Activated CD4-positive, alpha-beta memory T cell treated with anti-CD3 and anti-CD28 coated beads for 36 hours (primary cell): ENCODE measurements around the gene NRXN2. TPM values are rescaled to one million over a fixed set of nuclear protein-coding genes. Genes with fewer than 3 reads are reported as not detected.

Experiments used
- CTCF ChIA-PET: fragments of 350-600 bp; sonication (Branson Sonifier 250); formaldehyde crosslinking; loops from one replicate; lab custom pipeline; 2021; ENCODE audit warnings: antibody characterized with exemption, inconsistent platforms; lab: Charles Lee
- POLR2A ChIA-PET: fragments of 350-600 bp; sonication (Branson Sonifier 250); formaldehyde crosslinking; loops from one replicate; lab custom pipeline; 2021; ENCODE audit warnings: antibody characterized with exemption; lab: Charles Lee
- DNase-seq: peaks from one replicate; pipeline ENCODE4 v3.0.0-alpha.2; 2020
- H3K27ac Mint-ChIP-seq: one replicate; pipeline ENCODE4 v1.8.0; 2021; ENCODE audit warnings: mixed read lengths
- H3K27me3 Mint-ChIP-seq: one replicate; pipeline ENCODE4 v1.8.0; 2021; ENCODE audit warnings: mixed read lengths
- H3K36me3 Mint-ChIP-seq: one replicate; pipeline ENCODE4 v1.8.0; 2021; ENCODE audit warnings: mixed read lengths
- H3K4me1 Mint-ChIP-seq: one replicate; pipeline ENCODE4 v1.8.0; 2021; ENCODE audit warnings: low read depth, mixed read lengths
- H3K4me3 Mint-ChIP-seq: one replicate; pipeline ENCODE4 v1.8.0; 2021; ENCODE audit warnings: mild to moderate bottlenecking, mixed read lengths
- H3K9me3 Mint-ChIP-seq: one replicate; pipeline ENCODE4 v1.8.0; 2021; ENCODE audit warnings: mixed read lengths
- intact Hi-C: fragments of 100-400 bp; cut with micrococcal nuclease; formaldehyde crosslinking; loops from one replicate; pipeline ENCODE4 v1.15.1; 2023
- total RNA-seq, 2 experiments: library from RNA; stranded (reverse); gene quantifications; one replicate each; pipeline ENCODE4 v1.2.3, GENCODE V29; 2021

Gene NRXN2
- total RNA-seq, 2 experiments from 2014 or later: 0.31 to 0.41 TPM

DNA sequence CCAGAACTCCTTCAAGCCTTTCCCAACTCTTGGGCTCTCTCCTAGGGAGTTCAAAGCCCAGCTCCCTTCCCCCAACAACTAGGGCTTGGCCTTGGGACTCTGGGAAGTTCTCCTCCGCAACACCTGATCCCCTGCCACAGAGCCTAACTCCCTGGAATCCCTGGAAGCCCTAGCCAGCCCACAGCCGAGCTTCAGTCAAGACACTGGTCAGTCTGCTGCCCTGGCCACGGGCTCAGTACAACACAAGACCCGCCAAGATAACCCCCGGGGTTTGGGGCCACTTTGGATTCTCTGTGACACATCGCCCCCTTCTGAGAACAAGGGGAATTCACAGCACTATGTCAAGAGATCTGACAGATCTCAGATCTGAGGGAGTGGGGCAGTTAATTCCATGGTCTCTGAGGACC lies 73.7 kb downstream of the NRXN2 start:
- no peak for DNase-seq

DNA sequence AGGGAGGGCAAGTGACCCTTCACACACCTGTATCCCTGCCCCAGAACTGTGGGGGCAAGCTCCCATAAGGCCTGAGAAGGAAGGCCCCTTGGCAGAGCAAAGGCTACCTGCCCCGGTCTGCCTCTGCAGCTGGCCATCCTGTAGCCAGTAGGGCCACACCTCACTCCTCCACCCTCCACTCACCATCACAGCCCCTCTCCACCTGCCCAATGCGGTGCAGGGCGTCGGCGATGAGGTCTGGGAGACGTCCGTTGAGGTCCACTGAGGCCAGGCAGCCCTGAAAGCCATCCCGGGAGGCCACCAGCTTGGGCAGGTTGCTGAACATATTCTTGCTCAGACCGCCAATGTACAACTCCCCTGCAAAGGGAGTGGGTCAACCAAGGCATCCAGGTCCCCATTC lies 74.4 kb downstream of the NRXN2 start:
- DNase-seq: no peak
- Mint-ChIP-seq H3K27ac (no peak overlapping the region), H3K9me3 (no peaks in the 10 kb centered on the region), H3K4me3 (no peak overlapping the region), H3K4me1 (peaks cover 5% of the 10 kb centered on the region), H3K27me3 (peaks cover 25% of the 10 kb centered on the region), H3K36me3 (no peaks in the 10 kb centered on the region)
- intact Hi-C loops: no loop called here
- POLR2A ChIA-PET: interaction anchor here (0.6 kb wide), 1 partner anchor 113 kb away, joined by 3 read pairs; no protein-coding TSS in a partner anchor
- CTCF ChIA-PET: interaction anchor here (1.1 to 3.5 kb wide), 3 partner anchors 10 to 199 kb away, joined by 3 to 19 read pairs (median 4); no protein-coding TSS in a partner anchor

More for the DNA sequence above, 73.7 kb downstream of the NRXN2 start:
- intact Hi-C loops: loop anchor here (1.0 kb wide), 1 partner anchor 96 kb away; no protein-coding TSS in a partner anchor
- Mint-ChIP-seq H3K4me3 (no peak overlapping the region), H3K36me3 (no peaks in the 10 kb centered on the region), H3K4me1 (peaks cover 3% of the 10 kb centered on the region), H3K9me3 (no peaks in the 10 kb centered on the region), H3K27me3 (peaks cover 20% of the 10 kb centered on the region), H3K27ac (no peak overlapping the region)
- ChIA-PET POLR2A (interaction anchor here (0.6 kb wide), 1 partner anchor 112 kb away, joined by 3 read pairs; no protein-coding TSS in a partner anchor), CTCF (interaction anchor here (0.8 to 3.5 kb wide), 6 partner anchors 10 to 200 kb away, joined by 3 to 19 read pairs (median 4); no protein-coding TSS in a partner anchor)

DNA sequence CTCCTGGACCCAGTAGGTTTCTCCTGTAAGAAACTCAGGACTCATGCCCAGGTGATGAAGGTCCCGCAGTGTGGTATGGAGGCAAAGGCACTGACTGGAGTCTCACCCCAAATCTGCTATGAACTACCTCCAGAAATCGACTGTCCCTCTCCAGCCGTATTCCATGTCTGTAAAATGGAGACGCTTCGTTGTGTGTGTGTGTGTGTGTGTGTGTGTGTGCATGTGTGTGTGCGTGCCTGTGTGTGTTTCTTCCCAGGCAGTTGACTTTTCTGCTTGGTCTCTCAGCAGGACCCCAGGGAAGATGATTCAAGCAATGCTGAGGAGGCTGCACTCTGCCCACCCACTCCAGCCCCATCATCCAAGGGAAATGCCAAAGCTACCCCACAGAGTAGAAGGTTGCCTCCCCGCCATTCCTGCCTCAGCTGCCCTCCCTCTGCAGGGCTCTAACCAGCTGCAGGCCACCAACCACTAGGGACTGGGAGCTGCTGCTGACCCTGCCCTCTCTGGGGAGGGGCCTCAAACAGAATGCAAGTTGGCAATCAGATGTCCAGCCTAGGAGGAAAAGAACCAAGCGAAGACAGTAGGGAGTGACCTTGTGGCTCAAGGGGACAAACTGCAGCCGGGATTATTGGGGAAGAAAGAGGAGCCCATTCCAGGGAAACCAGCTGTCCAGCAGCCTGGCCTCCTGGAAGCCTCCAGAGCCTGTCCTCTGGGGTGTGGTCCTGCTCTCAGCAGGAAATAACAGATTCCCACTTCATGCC lies 75.8 kb downstream of the NRXN2 start:
- H3K4me1 Mint-ChIP-seq: peaks cover 2% of the 10 kb centered on the region
- no peaks in the 10 kb centered on the region for H3K36me3 Mint-ChIP-seq
- DNase-seq: no peak
- no peak overlapping the region for H3K27ac Mint-ChIP-seq
- ChIA-PET CTCF (no interaction called here), POLR2A (interaction anchor here (1.1 kb wide), 1 partner anchor 12 kb away, joined by 3 read pairs; no protein-coding TSS in a partner anchor)
- intact Hi-C loops: no loop called here
- no peak overlapping the region for H3K4me3 Mint-ChIP-seq
- peaks cover 25% of the 10 kb centered on the region for H3K27me3 Mint-ChIP-seq
- no peaks in the 10 kb centered on the region for H3K9me3 Mint-ChIP-seq

DNA sequence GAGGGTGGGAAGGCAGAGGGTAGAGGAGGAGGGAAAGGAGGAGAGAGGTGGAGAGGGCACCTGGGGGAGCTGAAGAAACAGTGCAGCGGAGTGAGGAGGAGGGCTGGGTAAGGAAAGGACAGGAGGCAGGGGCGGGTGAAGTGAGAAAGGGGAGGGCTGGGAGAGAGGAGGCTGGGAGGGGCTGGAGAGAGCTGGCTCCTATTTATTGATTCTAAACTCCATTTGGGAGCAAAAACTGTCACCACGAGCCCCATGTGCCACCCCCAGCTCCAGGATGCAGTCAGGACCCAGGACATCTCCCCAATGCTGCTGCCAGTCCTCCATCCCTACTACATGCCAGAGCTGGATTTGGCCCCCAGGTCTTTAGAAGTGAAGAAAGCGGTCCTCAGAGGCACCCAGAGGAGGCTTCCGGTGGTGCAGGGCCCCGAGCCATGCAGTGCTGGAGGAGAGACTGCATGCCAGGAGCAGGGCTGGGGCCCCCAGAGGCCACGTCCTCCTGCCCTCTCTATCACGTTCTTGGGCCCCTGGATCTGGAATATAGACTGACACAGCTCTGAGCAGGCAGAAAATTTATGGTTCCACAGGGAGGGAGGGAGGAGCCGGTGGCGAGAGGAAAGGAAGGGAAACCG lies 78.2 kb downstream of the NRXN2 start:
- Mint-ChIP-seq H3K4me3 (no peak overlapping the region), H3K9me3 (no peaks in the 10 kb centered on the region), H3K4me1 (peaks cover 2% of the 10 kb centered on the region), H3K36me3 (no peaks in the 10 kb centered on the region), H3K27ac (no peak overlapping the region), H3K27me3 (peaks cover 25% of the 10 kb centered on the region)
- intact Hi-C loops: no loop called here
- DNase-seq: no peak
- ChIA-PET CTCF (interaction anchor here (2.1 kb wide), 1 partner anchor 8 kb away, joined by 6 read pairs; no protein-coding TSS in a partner anchor), POLR2A (interaction anchor here (0.5 kb wide), 1 partner anchor 298 kb away, joined by 4 read pairs; no protein-coding TSS in a partner anchor)

DNA sequence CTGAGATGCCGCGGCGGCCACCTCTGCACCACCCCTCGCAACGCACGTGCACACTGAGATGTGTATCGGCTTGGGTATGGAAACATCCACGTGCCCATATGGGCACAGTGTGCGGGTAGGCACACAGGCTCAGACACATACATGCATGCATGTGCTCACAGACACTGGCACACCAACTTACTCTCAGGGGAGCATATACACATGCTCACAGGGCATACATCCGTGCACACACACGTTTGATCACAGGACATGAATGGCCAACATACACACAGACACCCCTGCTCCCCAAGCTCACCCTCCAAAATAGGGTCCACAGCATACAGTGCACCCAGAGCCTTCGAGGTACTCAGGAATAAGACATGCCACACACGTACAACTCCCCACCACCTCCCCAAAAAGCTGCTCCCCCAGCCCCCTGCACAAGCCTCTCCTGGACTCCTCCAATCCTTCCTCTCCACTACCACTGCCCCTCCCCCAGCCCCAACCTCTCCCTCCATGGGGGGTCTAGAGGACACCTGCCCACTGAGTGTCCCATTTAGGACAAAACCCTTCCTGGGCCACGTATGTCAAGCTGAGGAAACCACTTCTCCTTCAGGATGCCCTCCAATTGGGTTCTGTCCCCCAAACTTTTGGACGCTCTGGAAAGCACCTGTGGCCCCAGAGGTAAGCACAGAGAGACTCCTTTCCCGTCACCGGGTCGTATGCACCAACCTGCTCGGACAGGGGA lies 78.9 kb downstream of the NRXN2 start:
- DNase-seq: no peak
- intact Hi-C loops: no loop called here
- H3K27me3 Mint-ChIP-seq: peaks cover 23% of the 10 kb centered on the region
- H3K9me3 Mint-ChIP-seq: no peaks in the 10 kb centered on the region
- H3K36me3 Mint-ChIP-seq: no peaks in the 10 kb centered on the region
- no peak overlapping the region for H3K27ac Mint-ChIP-seq
- ChIA-PET POLR2A (interaction anchor here (0.5 kb wide), 1 partner anchor 298 kb away, joined by 4 read pairs; no protein-coding TSS in a partner anchor), CTCF (interaction anchor here (2.1 kb wide), 1 partner anchor 8 kb away, joined by 6 read pairs; no protein-coding TSS in a partner anchor)
- H3K4me1 Mint-ChIP-seq: peaks cover 2% of the 10 kb centered on the region
- no peak overlapping the region for H3K4me3 Mint-ChIP-seq

DNA sequence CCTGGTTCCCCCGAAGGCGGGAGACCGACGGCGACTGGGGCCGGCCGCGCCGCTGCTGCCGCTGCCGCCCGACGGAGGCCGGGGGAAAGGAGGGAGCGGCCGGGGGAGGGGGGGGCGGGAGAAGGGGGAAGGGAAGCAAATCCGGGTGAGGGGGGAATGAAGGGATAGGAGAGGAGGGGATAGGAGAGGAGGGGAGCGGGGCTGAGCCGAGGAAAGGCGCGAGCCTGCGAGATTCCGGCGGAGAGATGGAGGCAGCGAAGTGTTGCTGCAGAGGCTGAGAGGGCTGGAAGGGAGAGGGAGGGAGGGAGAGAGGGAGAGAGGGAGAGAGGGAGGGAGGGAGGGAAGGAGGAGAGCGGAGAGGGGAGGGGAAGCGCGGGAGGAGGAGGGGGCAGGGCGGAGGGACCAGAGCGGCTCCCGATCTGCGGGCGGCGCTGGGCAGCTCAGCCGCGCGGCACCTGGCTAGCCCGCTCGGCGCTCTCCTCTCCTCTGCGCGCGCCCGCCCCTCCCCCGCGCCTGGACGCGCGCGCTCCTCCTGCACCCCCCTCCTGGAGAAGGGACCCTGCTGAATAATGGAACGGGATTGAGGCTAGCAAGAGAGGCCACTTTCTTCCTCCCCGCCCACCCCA lies 79.6 kb downstream of the NRXN2 start:
- no peaks in the 10 kb centered on the region for H3K9me3 Mint-ChIP-seq
- H3K4me3 Mint-ChIP-seq: no peak overlapping the region
- ChIA-PET POLR2A (interaction anchor here (0.6 kb wide), 1 partner anchor 290 kb away, joined by 3 read pairs; no protein-coding TSS in a partner anchor), CTCF (interaction anchor here (2.1 kb wide), 1 partner anchor 9 kb away, joined by 6 read pairs; no protein-coding TSS in a partner anchor)
- H3K27me3 Mint-ChIP-seq: peaks cover 23% of the 10 kb centered on the region
- H3K36me3 Mint-ChIP-seq: no peaks in the 10 kb centered on the region
- peaks cover 2% of the 10 kb centered on the region for H3K4me1 Mint-ChIP-seq
- intact Hi-C loops: no loop called here
- no peak for DNase-seq
- H3K27ac Mint-ChIP-seq: no peak overlapping the region

DNA sequence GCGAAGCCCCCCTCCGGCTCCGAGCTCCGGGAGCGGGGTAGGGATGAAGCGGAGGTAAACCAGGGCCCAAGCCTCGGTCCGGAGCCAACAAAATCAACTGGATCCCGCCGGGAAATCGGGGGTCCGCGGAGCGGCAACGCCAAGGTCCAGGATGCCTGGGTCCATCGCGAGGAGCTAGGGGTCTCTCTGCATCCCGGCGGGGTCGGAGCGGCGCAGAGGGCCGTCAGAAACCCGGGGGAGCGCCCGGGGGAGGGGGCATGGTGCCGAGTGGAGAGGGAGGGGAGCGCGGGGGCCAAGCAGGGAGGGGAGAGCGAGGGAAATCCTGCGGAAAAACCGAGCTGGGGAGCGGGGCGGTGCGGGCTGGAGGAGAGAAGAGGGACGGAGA lies 80.1 kb downstream of the NRXN2 start:
- ChIA-PET POLR2A (interaction anchor here (0.6 kb wide), 2 partner anchors 286 to 290 kb away, joined by 3 read pairs; no protein-coding TSS in a partner anchor), CTCF (interaction anchor here (0.9 to 2.1 kb wide), 2 partner anchors 10 to 46 kb away, joined by 3 to 6 read pairs; no protein-coding TSS in a partner anchor)
- H3K4me3 Mint-ChIP-seq: no peak overlapping the region
- no peaks in the 10 kb centered on the region for H3K36me3 Mint-ChIP-seq
- peaks cover 2% of the 10 kb centered on the region for H3K4me1 Mint-ChIP-seq
- no peak for DNase-seq
- peaks cover 23% of the 10 kb centered on the region for H3K27me3 Mint-ChIP-seq
- no peak overlapping the region for H3K27ac Mint-ChIP-seq
- intact Hi-C loops: no loop called here
- no peaks in the 10 kb centered on the region for H3K9me3 Mint-ChIP-seq

DNA sequence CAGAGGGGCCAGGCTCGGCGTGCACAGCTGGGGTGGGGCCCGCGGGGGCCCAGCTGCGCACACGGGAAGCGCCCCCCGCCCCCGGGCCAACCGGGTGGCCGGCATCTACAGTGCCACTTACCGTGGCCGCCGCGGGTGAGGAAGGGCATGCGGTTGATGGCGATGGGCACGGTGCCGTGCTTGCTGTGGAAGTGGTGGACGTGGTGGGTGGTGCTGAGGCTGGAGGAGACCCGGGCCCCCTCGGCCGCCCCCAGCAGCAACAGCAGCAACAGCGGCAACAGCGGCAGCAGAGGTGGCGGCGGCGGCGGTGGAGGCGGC lies 80.6 kb downstream of the NRXN2 start:
- no peaks in the 10 kb centered on the region for H3K36me3 Mint-ChIP-seq
- H3K4me1 Mint-ChIP-seq: peaks cover 2% of the 10 kb centered on the region
- peaks cover 26% of the 10 kb centered on the region for H3K27me3 Mint-ChIP-seq
- no peak overlapping the region for H3K4me3 Mint-ChIP-seq
- intact Hi-C loops: no loop called here
- H3K9me3 Mint-ChIP-seq: no peaks in the 10 kb centered on the region
- ChIA-PET CTCF (interaction anchor here (0.9 kb wide), 1 partner anchor 46 kb away, joined by 3 read pairs; no protein-coding TSS in a partner anchor), POLR2A (interaction anchor here (0.6 kb wide), 1 partner anchor 286 kb away, joined by 3 read pairs; no protein-coding TSS in a partner anchor)
- no peak overlapping the region for H3K27ac Mint-ChIP-seq
- no peak for DNase-seq

DNA sequence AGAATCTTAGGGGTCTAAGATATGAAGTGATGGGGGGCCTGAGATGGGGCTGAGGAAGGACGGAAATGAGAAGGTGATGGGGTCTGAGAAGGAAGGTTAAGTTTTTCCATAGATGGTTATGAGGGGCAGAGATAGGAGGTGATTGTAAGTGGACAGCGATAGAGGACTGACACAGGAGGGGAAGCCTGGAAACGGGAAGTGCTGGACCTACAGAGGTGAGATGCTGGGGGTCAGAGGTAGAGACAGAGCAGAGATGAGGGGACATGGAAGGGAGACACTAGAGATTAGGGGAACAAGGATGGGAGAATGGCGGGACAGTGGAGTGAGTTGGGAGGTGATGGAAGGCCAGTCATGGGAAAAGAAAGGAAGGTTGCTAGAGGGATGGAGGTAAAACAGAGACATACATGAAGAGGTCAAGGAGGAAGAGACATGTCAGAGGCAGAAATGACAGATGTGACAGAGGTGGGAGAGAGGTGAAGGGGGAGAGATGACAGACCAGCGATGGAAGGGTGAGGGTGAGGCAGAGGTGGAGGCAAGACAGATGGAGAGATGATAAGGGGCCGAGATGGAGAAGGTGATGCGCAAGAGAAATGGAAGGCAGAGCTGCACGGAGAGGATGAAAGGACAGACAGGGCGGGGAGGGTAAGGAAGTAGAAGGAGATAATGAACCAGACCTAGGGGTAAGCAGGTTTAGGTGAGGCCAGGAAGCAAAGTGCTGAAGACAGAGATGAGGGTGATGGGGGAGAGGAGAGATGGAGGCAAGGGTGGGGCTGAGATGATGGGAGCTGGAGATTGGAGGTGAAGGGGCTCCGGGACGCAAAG lies 81.2 kb downstream of the NRXN2 start:
- Mint-ChIP-seq H3K27ac (no peak overlapping the region), H3K9me3 (no peaks in the 10 kb centered on the region), H3K4me3 (no peak overlapping the region), H3K4me1 (peaks cover 2% of the 10 kb centered on the region), H3K36me3 (no peaks in the 10 kb centered on the region), H3K27me3 (peaks cover 26% of the 10 kb centered on the region)
- intact Hi-C loops: no loop called here
- no peak for DNase-seq
- POLR2A ChIA-PET: interaction anchor here (0.6 kb wide), 1 partner anchor 285 kb away, joined by 3 read pairs; no protein-coding TSS in a partner anchor
- CTCF ChIA-PET: interaction anchor here (0.9 kb wide), 1 partner anchor 47 kb away, joined by 3 read pairs; no protein-coding TSS in a partner anchor

DNA sequence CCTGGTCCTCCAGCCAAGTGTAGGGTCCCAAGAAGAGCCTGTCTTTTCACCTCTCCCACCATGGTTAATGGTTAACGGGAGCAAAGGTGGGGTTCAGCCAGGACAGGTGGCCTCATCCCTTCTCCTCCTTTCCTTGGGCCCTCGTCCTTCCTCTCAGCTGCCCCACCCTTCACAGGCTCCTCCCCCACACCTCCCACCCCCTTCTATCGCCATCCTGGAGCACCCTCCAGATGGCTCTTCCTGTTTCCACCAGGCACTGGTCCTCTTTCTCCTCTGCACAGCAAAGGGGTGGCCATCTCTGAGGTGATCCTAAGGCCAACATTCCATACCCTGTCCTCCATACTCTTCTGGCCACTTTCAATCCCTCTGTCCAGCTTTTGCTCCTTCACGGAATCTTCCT lies 83.1 kb downstream of the NRXN2 start:
- intact Hi-C loops: no loop called here
- no peak overlapping the region for H3K4me3 Mint-ChIP-seq
- no peaks in the 10 kb centered on the region for H3K9me3 Mint-ChIP-seq
- ChIA-PET CTCF (interaction anchor here (1.4 to 1.9 kb wide), 2 partner anchors 13 to 191 kb away, joined by 5 to 7 read pairs; no protein-coding TSS in a partner anchor), POLR2A (no interaction called here)
- peaks cover 2% of the 10 kb centered on the region for H3K4me1 Mint-ChIP-seq
- H3K27ac Mint-ChIP-seq: no peak overlapping the region
- peaks cover 16% of the 10 kb centered on the region for H3K27me3 Mint-ChIP-seq
- H3K36me3 Mint-ChIP-seq: no peaks in the 10 kb centered on the region
- no peak for DNase-seq
